HEK293 (cell line): ENCODE results near the gene PHYHD1.

ENCODE experiments used
- BCL11B ChIP-seq: fragments of 450-650 bp; formaldehyde crosslinking; IDR thresholded peaks from 2 replicates; pipeline ENCODE4 v1.5.1; 2016; ENCODE audit warnings: low read depth, missing biosample characterization, missing genetic modification characterization
- GLIS1 ChIP-seq: fragments of 450-650 bp; formaldehyde crosslinking; IDR thresholded peaks from 2 replicates; pipeline ENCODE4 v1.5.1; 2016; ENCODE audit warnings: missing biosample characterization, missing genetic modification characterization
- GLIS2 ChIP-seq: fragments of 450-650 bp; formaldehyde crosslinking; IDR thresholded peaks from 2 replicates; pipeline ENCODE4 v1.5.1; 2016; ENCODE audit warnings: missing biosample characterization, missing genetic modification characterization
- HOXD13 ChIP-seq: sonication (generic); formaldehyde crosslinking; IDR thresholded peaks from 2 replicates; pipeline ENCODE4 v1.8.0; 2022; ENCODE audit warnings: missing genetic modification reagents, borderline replicate concordance
- IKZF3 ChIP-seq: fragments of 450-650 bp; IDR thresholded peaks from 2 replicates; pipeline ENCODE4 v1.5.0; 2018; ENCODE audit warnings: missing biosample characterization, mild to moderate bottlenecking, missing genetic modification characterization, moderate library complexity
- PRDM10 ChIP-seq: fragments of 450-650 bp; formaldehyde crosslinking; IDR thresholded peaks from 2 replicates; pipeline ENCODE4 v1.5.1; 2016; ENCODE audit warnings: missing biosample characterization, missing genetic modification characterization
- SP2 ChIP-seq: fragments of 450-650 bp; formaldehyde crosslinking; IDR thresholded peaks from 2 replicates; pipeline ENCODE4 v1.5.1; 2016; ENCODE audit warnings: missing biosample characterization, missing genetic modification characterization
- TCF7L2 ChIP-seq: IDR thresholded peaks from 2 replicates; pipeline ENCODE4 v1.6.1; 2011; ENCODE audit warnings: low read depth, mild to moderate bottlenecking, inconsistent platforms, low read length, moderate library complexity, borderline replicate concordance
- ZBTB48 ChIP-seq: fragments of 450-650 bp; formaldehyde crosslinking; IDR thresholded peaks from 2 replicates; pipeline ENCODE4 v1.5.1; 2016; ENCODE audit warnings: missing biosample characterization, missing genetic modification characterization
- ZBTB8A ChIP-seq: fragments of 450-650 bp; formaldehyde crosslinking; IDR thresholded peaks from 2 replicates; pipeline ENCODE4 v1.5.1; 2016; ENCODE audit warnings: missing biosample characterization, missing genetic modification characterization
- ZFP69B ChIP-seq: fragments of 450-650 bp; formaldehyde crosslinking; IDR thresholded peaks from 2 replicates; pipeline ENCODE4 v1.5.1; 2016; ENCODE audit warnings: missing biosample characterization, missing genetic modification characterization
- ZNF211 ChIP-seq: fragments of 450-650 bp; formaldehyde crosslinking; IDR thresholded peaks from 2 replicates; pipeline ENCODE4 v1.5.1; 2016; ENCODE audit warnings: low read depth, missing biosample characterization, missing genetic modification characterization
- ZNF239 ChIP-seq: fragments of 450-650 bp; formaldehyde crosslinking; IDR thresholded peaks from 2 replicates; pipeline ENCODE4 v1.5.1; 2016; ENCODE audit warnings: missing biosample characterization, missing genetic modification characterization
- ZNF280C ChIP-seq: fragments of 450-650 bp; formaldehyde crosslinking; IDR thresholded peaks from 2 replicates; pipeline ENCODE4 v1.5.1; 2016; ENCODE audit warnings: missing biosample characterization, missing genetic modification characterization
- ZNF292 ChIP-seq: fragments of 450-650 bp; formaldehyde crosslinking; IDR thresholded peaks from 2 replicates; pipeline ENCODE4 v1.5.1; 2016; ENCODE audit warnings: low read depth, missing biosample characterization, missing genetic modification characterization, borderline replicate concordance
- ZNF391 ChIP-seq: fragments of 450-650 bp; formaldehyde crosslinking; IDR thresholded peaks from 2 replicates; pipeline ENCODE4 v1.5.1; 2016; ENCODE audit warnings: low read depth, missing biosample characterization, missing genetic modification characterization, borderline replicate concordance
- ZNF433 ChIP-seq: fragments of 450-650 bp; formaldehyde crosslinking; IDR thresholded peaks from 2 replicates; pipeline ENCODE4 v1.5.1; 2016; ENCODE audit warnings: missing biosample characterization, missing genetic modification characterization, low read depth
- ZNF48 ChIP-seq: fragments of 450-650 bp; formaldehyde crosslinking; IDR thresholded peaks from 2 replicates; pipeline ENCODE4 v1.5.1; 2016; ENCODE audit warnings: missing biosample characterization, missing genetic modification characterization
- ZNF529 ChIP-seq: fragments of 450-650 bp; formaldehyde crosslinking; IDR thresholded peaks from 2 replicates; pipeline ENCODE4 v1.5.1; 2017; ENCODE audit warnings: missing genetic modification characterization, missing biosample characterization; ENCODE audit not compliant: insufficient replicate concordance
- ZNF692 ChIP-seq: fragments of 450-650 bp; formaldehyde crosslinking; IDR thresholded peaks from 2 replicates; pipeline ENCODE4 v1.5.1; 2016; ENCODE audit warnings: missing biosample characterization, missing genetic modification characterization
- ZNF747 ChIP-seq: fragments of 450-650 bp; formaldehyde crosslinking; IDR thresholded peaks from 2 replicates; pipeline ENCODE4 v1.5.1; 2016; ENCODE audit warnings: missing biosample characterization, missing genetic modification characterization
- ZNF791 ChIP-seq: fragments of 450-650 bp; formaldehyde crosslinking; IDR thresholded peaks from 2 replicates; pipeline ENCODE4 v1.5.1; 2016; ENCODE audit warnings: missing biosample characterization, missing genetic modification characterization
- TF ChIP-seq, protein P1 (sequence below): fragments of 450-650 bp; formaldehyde crosslinking; IDR thresholded peaks from 2 replicates; pipeline ENCODE4 v1.5.1; 2016; ENCODE audit warnings: missing biosample characterization, missing genetic modification characterization, low read depth
- TF ChIP-seq, protein P2 (sequence below): fragments of 450-650 bp; formaldehyde crosslinking; optimal IDR thresholded peaks from 2 replicates; pipeline ENCODE3; 2016; ENCODE audit warnings: missing biosample characterization, mild to moderate bottlenecking, missing genetic modification characterization
- TF ChIP-seq, protein P3 (sequence below): fragments of 450-650 bp; formaldehyde crosslinking; IDR thresholded peaks from 2 replicates; pipeline ENCODE4 v1.5.1; 2016; ENCODE audit warnings: missing biosample characterization, missing genetic modification characterization

PHYHD1 gene

DNA sequence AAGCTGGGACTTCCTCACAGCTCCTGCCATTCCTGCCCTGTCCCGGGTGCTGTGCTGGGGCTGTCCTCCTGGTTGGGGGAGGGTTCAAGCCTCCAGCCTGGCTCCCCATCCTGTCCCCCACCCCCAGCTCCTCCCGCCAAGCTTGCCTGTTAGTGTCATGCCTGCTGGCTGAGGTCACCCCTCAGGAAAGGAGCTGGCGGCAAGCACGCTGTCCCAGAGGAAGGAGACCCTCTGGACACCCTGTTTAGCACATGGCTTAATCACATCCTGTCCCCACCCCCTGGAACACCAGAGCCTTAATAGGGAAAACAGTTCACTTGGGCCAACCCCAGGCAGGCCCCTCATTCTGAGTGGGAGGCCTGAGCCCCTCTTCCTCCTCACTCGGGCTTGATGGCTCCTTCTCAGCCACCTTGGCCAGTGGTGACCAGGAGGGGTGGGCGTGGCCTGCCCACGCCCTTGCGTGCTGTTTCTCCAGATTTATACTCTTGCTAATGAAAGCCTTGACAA, 9.2 kb upstream of the PHYHD1 start (continued):
- TF ChIP-seq ZNF292 (no peak), ZNF211 (tag by site-specific recombination) (no peak), ZNF529 (tag by site-specific recombination) (no peak), ZNF747 (no peak), ZNF391 (tag by site-specific recombination) (no peak), ZFP69B (no peak), ZBTB48 (no peak), ZBTB8A (tag by site-specific recombination) (no peak), TCF7L2 (no peak), GLIS2 (tag by site-specific recombination) (peak; percentile 48), ZNF433 (no peak), GLIS1 (tag by site-specific recombination) (peak; percentile 30; the same call in 1 of the 2 replicates), IKZF3 (tag by site-specific recombination) (no peak), SP2 (tag by site-specific recombination) (peak; percentile 42), ZNF692 (tag by site-specific recombination) (no peak), ZNF239 (tag by site-specific recombination) (no peak), ZNF48 (no peak), PRDM10 (tag by site-specific recombination) (peak; percentile 47; the same call in 1 of the 2 replicates), ZNF791 (no peak), BCL11B (tag by site-specific recombination) (no peak), ZNF280C (tag by site-specific recombination) (no peak), HOXD13 (CRISPR knock-in tag) (no peak)
- TF ChIP-seq, protein P1, sequence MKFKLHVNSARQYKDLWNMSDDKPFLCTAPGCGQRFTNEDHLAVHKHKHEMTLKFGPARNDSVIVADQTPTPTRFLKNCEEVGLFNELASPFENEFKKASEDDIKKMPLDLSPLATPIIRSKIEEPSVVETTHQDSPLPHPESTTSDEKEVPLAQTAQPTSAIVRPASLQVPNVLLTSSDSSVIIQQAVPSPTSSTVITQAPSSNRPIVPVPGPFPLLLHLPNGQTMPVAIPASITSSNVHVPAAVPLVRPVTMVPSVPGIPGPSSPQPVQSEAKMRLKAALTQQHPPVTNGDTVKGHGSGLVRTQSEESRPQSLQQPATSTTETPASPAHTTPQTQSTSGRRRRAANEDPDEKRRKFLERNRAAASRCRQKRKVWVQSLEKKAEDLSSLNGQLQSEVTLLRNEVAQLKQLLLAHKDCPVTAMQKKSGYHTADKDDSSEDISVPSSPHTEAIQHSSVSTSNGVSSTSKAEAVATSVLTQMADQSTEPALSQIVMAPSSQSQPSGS (tag by site-specific recombination) = no peak
- TF ChIP-seq, protein P2, sequence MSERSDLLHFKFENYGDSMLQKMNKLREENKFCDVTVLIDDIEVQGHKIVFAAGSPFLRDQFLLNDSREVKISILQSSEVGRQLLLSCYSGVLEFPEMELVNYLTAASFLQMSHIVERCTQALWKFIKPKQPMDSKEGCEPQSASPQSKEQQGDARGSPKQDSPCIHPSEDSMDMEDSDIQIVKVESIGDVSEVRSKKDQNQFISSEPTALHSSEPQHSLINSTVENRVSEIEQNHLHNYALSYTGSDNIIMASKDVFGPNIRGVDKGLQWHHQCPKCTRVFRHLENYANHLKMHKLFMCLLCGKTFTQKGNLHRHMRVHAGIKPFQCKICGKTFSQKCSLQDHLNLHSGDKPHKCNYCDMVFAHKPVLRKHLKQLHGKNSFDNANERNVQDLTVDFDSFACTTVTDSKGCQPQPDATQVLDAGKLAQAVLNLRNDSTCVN (tag by site-specific recombination) = no peak
- TF ChIP-seq, protein P3, sequence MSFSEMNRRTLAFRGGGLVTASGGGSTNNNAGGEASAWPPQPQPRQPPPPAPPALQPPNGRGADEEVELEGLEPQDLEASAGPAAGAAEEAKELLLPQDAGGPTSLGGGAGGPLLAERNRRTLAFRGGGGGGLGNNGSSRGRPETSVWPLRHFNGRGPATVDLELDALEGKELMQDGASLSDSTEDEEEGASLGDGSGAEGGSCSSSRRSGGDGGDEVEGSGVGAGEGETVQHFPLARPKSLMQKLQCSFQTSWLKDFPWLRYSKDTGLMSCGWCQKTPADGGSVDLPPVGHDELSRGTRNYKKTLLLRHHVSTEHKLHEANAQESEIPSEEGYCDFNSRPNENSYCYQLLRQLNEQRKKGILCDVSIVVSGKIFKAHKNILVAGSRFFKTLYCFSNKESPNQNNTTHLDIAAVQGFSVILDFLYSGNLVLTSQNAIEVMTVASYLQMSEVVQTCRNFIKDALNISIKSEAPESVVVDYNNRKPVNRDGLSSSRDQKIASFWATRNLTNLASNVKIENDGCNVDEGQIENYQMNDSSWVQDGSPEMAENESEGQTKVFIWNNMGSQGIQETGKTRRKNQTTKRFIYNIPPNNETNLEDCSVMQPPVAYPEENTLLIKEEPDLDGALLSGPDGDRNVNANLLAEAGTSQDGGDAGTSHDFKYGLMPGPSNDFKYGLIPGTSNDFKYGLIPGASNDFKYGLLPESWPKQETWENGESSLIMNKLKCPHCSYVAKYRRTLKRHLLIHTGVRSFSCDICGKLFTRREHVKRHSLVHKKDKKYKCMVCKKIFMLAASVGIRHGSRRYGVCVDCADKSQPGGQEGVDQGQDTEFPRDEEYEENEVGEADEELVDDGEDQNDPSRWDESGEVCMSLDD (tag by site-specific recombination) = no peak
